MM.1S (cell line): ENCODE results near the gene CYP26C1.

ENCODE experiments used
- CTCF ChIP-seq: fragments of 300-600 bp; sonication (generic); IDR thresholded peaks from 2 replicates; pipeline ENCODE4 v1.5.1; 2016; ENCODE audit warnings: antibody characterized with exemption, low read length, mixed read lengths
- EZH2phosphoT487 ChIP-seq: fragments of 300-600 bp; sonication (generic); IDR thresholded peaks from 2 replicates; pipeline ENCODE4 v1.6.1; 2018; ENCODE audit warnings: antibody characterized with exemption, low read length

GRCh38 chr10:93026072-93026471 lies 34.5 kb upstream of the CYP26C1 start:
- TF ChIP-seq CTCF (no peak), EZH2phosphoT487 (no peak)
